ENCODE measurements around the gene PCED1B.

The PCED1B gene

GRCh38 chr12:47281667-47282171 lies 202.3 kb downstream of the PCED1B start:
- no peak for DNase-seq

DNA sequence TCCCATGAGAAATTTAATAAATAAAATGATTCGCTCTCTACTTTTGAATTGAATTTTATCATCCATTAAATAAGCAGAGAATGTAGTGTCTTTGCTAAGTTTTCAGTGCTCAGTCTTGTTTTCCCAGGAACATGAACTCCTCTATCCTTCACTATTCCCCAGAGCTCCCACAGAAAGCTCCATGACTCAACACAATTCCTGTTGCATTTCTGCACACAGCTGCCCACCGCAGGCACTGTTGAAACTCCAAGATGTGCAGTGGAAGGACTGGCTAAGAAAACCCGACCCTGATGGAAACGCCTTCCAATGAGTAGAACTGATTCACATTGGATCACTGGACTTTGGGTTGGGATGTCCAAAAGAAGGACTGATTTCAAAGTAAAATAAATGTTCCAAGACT lies 202.8 kb downstream of the PCED1B start:
- no peak for DNase-seq

All from NCI-H2107 (cell line).